GM12873 (cell line): ENCODE measurements around the gene TRIO.

Source experiments
- CTCF ChIP-seq: IDR thresholded peaks from 2 replicates; pipeline ENCODE4 v1.5.1; 2012; ENCODE audit warnings: low read depth, mild to moderate bottlenecking, moderate library complexity, low read length, control low read depth; ENCODE audit not compliant: insufficient read depth; ENCODE audit errors: missing control alignments

TRIO gene

GRCh38 chr5:14341571-14342230 is 198.6 kb downstream of the TRIO start:
- no peak for TF ChIP-seq CTCF

DNA sequence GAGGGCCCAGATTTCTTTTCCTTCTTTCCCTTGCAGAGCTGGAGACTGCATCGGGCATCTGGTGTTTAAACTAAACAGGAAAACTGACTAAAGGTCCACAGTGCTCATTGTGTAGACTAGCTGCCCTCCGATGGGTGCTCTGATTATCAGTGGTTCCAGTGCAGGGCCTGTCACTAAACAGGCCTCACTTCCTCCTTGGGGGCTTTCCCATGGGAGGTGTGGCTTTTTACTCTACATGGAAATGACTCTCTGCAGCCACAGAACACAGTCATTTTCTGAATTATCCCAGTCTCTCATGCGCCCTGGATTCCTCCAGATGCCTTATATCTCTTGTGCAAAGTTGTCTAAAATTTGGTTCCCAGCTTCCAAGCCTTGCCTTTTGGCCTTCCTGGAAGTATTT is 199.2 kb downstream of the TRIO start:
- no peak for TF ChIP-seq CTCF

DNA sequence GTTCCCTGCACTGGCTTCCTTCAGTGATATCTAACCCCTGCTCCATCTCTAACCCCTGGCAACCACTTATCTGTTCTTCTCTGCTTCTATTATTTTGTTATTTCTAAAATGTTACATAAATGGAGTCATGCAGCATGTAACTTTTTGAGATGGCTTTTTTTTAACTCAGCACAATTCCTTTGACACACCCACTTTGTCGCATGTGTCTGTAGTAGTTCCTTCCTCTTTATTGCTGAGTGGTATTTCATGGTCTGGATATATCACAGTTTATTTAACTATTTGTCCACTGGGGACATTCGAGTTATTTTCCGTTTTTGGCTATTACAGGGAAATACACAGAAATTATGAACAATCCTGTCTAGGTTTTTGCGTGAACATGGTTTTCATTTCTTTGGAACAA is 200.2 kb downstream of the TRIO start:
- no peak for TF ChIP-seq CTCF

GRCh38 chr5:14347522-14347921 is 204.4 kb downstream of the TRIO start:
- no peak for TF ChIP-seq CTCF

DNA sequence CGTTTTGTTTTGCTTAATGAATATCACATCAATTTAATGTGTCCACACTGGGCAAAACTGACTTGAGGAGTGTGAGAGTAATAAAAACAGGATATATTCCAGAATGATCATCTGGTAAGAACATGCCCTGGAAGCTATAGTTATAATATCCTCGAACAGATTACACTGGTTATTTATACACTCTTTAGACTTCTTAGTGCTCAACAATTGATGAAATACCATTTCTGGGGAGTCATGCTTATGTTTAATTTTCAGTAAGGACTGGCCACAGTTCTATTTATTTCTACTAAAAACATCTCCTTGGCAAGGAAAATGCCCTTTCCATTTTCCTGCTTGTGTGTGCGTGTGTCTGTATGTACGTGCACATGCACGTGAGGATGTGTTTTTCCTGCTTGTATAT is 205.0 kb downstream of the TRIO start:
- TF ChIP-seq CTCF = no peak

DNA sequence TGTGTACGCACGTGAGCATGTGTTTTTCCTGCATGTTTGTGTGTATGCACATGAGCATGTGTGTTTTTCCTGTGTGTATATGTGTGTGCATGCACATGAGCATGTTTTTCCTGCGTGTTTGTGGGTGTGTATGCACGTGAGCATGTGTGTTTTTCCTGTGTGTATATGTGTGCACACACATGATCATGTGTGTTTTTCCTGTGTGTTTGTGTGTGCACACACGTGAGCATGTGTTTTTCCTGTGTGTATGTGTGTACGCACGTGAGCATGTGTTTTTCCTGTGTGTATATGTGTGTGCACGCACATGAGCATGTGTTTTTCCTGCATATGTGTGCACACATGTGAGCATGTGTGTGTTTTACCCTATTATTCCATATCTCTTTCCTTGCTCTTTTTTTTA is 205.9 kb downstream of the TRIO start:
- TF ChIP-seq CTCF = no peak

GRCh38 chr5:14351086-14351661 is 208.0 kb downstream of the TRIO start:
- TF ChIP-seq CTCF = no peak
